ENCODE results near the gene SPO11.

The SPO11 gene, protein sequence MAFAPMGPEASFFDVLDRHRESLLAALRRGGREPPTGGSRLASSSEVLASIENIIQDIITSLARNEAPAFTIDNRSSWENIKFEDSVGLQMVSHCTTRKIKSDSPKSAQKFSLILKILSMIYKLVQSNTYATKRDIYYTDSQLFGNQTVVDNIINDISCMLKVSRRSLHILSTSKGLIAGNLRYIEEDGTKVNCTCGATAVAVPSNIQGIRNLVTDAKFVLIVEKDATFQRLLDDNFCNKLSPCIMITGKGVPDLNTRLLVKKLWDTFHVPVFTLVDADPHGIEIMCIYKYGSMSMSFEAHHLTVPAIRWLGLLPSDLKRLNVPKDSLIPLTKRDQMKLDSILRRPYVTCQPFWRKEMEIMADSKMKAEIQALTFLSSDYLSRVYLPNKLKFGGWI

DNA sequence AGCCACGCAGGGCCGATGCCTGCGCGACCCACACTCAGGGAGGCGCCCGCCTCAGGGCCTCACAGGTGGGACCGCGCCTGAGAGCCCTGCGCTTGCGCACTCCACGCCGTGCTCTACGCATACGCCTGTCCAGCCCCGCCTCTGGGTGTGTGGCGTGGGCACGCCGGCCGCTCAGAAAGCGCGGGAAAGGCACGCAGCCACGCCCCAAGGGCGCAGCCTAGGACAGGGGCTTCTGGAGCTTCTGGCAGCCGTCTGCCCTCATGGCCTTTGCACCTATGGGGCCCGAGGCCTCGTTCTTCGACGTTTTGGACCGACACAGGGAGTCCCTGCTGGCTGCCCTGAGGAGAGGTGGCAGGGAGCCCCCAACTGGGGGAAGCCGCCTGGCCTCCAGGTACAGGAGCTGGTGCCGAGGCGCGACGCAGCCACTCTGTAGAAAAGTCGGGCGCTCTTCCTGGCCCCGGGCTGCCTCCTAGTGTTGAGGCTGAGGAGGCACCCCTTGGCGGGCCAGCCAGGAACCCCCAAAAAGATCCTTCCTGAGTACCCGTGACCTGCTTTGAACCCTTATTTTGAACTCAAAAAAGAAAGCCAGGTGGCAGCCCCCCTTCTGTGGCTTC, at the start of gene SPO11:
TSS of gene SPO11 (plus strand) at position 196 of the 614 bp plus-strand sequence. CDS start at position 261, 65 bp downstream.
- DNase-seq (ENCODE audit: low spot score in 2 of 2) (no peak), ATAC-seq (no peak)
- no peaks in the 10 kb centered on the region for H3K4me1 Mint-ChIP-seq
- no peaks in the 10 kb centered on the region for H3K36me3 Mint-ChIP-seq
- H3K4me3 Mint-ChIP-seq = no peak within 1 kb of the TSS
- no peaks in the 10 kb centered on the region for H3K9me3 Mint-ChIP-seq
- H3K27ac Mint-ChIP-seq = no peak within 1 kb of the TSS

DNA sequence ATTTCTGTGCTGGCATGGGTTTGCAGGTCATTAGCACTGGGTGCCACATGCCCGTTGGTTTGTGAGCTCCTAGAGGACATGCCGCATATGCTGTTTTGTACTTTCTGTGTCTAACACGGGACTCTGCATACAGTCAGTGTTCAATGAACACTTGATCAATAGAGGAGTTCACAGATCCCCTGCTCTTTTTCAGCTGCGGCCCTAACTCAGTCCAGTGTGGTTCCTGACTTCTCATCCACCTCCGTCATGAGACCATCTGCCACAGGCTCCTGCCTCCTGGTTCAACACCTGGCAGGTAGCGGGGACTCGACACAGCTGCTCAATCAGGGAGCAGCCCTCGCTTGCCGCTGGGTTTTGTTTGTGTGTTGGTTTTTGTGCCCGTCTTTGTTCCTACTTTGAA, 49.4 kb upstream of the SPO11 start:
- no peak for DNase-seq (ENCODE audit: low spot score in 2 of 2)
- Mint-ChIP-seq H3K4me1 (no peaks in the 10 kb centered on the region), H3K9me3 (no peaks in the 10 kb centered on the region), H3K27ac (no peak overlapping the region), H3K36me3 (no peaks in the 10 kb centered on the region), H3K4me3 (no peak overlapping the region)
- no peak for ATAC-seq

DNA sequence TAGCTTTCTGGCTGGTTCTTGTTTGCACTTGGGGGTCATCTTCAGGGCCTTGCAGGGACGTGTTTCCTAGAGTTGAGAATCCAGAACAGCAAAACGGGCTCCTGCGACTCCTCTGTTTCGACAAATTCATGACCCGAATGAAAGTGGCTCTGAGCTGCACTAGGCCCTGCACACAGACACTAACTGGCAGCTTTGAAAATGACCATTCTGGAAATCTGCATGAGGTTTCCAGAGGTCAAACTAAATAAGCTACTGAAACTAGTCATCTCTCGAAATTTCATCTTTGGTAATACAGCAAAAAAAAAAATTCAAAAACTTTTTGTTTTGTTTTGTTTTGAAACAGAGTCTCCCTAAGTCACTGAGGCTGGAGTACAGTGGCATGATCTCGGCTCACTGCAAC, 47.7 kb upstream of the SPO11 start:
- Mint-ChIP-seq H3K4me3 (no peak overlapping the region), H3K27ac (no peak overlapping the region), H3K9me3 (no peaks in the 10 kb centered on the region), H3K36me3 (no peaks in the 10 kb centered on the region), H3K4me1 (no peaks in the 10 kb centered on the region)
- DNase-seq (ENCODE audit: low spot score in 2 of 2) (no peak), ATAC-seq (no peak)

DNA sequence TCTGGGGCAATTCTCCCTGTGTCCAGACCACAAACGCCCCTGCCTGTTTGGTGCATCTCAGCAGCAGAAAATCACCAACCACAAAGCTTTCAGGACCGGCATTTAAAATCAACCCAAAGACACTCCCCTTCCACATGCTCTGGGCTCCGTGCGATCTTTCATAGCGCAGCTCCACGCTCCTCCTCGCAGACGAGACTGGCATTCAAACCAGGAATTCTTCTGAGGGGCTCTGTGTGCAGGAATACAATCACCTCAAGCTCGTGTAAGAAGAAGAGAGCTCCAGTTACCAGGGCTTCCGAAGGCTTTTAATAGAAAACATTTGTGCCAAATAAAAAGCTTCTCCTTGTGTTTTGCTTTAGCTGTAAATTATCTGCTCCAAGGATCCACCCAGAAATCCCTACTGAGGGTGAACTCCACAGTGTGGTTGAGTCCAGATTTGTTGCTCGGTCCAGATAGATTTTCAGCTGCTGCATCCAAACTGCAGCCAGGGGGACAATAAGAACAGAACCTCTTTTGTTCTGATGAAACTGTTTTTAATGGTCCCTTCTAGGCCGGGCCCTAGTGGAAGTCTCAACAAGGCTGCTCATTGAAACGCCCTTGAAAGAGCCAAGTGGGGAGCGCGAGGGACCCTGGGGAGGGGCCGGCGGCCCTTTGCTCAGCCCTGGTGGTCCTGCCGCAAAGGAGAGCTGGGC, 46.8 kb upstream of the SPO11 start:
- no peaks in the 10 kb centered on the region for H3K9me3 Mint-ChIP-seq
- DNase-seq (ENCODE audit: low spot score in 2 of 2) (no peak), ATAC-seq (no peak)
- no peak overlapping the region for H3K27ac Mint-ChIP-seq
- H3K4me3 Mint-ChIP-seq = no peak overlapping the region
- no peaks in the 10 kb centered on the region for H3K36me3 Mint-ChIP-seq
- H3K4me1 Mint-ChIP-seq = no peaks in the 10 kb centered on the region

DNA sequence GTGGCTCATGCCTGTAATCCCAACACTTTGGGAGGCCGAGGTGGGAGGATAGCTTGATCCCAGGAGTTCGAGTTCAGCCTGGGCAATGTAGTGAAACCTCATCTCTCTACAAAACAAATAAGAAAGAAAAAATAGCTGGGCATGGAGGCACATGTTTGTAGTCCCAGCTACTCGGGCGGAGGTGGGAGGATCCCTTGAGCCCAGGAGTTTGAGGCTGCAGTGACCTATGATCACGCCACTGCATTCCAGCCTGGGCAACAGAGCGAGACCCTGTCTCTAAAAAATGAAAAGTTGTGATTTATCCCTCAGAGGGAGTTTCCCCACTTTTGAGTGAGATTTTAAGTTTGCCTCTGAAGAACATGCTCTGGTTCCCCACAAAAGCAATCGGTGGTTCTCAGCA, 45.7 kb upstream of the SPO11 start:
- no peak for ATAC-seq
- no peak overlapping the region for H3K27ac Mint-ChIP-seq
- no peak overlapping the region for H3K4me3 Mint-ChIP-seq
- H3K9me3 Mint-ChIP-seq = no peaks in the 10 kb centered on the region
- no peaks in the 10 kb centered on the region for H3K36me3 Mint-ChIP-seq
- no peak for DNase-seq (ENCODE audit: low spot score in 2 of 2)
- H3K4me1 Mint-ChIP-seq = no peaks in the 10 kb centered on the region

DNA sequence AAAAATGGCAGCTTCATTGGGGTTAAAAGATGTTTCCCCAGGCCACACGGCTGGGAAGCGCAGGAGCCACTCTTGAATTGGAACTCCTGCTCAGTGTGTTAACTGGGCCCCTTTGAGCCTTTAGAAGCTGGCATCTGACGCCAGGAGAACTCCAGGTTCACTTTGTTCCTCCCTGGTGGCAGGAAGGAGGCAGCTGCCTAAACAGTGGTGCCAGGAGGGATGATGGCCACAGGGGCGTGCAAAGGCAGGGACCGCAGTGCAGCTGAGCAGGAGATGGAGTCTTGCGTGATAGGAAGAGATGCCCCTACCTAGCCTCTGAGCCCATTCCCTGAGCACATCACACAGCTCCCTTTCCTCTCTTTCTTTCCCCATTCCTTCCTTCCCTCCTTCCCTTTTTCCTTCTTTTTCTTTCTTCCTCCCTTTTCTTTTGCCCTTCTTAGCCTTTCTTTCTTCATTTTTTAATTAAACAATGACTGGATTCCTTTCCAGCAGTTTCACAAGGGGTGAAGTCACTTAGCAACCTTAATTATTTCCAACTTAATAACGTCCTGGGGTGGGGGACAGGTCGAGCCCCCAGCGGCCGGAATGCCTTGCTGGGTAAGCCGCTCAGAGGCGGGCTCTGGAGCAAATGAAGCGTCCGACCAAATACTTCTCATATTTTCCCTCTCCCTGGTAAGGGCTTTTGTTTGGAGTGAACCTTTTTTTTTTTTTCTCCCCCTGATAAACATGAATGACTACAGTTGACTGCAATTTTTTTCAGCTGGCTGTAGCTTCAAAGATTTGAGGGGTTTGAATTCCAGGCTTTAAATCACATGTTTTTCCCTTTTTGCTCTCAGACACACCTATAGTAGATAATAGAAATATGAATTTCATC, 42.4 kb upstream of the SPO11 start:
- Mint-ChIP-seq H3K27ac (no peak overlapping the region), H3K4me1 (no peaks in the 10 kb centered on the region), H3K36me3 (no peaks in the 10 kb centered on the region), H3K4me3 (no peak overlapping the region), H3K9me3 (no peaks in the 10 kb centered on the region)
- DNase-seq (ENCODE audit: low spot score in 2 of 2) (no peak), ATAC-seq (no peak)

DNA sequence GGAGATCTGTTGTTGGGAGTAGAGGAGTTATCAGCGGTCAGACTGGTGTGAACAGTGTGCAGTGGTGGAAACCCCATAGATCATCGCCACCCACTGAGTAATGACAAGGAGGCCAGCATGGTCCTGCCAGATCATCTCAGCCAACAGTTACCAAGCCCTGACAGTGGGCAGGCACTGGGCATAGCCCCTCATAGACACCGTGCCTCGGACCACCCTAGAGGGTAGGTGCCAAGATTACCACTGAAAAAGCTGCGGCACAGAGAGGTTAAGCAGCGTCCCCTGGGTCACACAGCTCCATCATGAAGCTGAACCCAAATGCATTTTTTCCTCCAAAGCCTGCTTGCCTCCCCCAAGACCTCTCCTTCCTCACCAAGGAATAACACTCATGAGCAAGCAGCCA, 41.7 kb upstream of the SPO11 start:
- no peak for DNase-seq (ENCODE audit: low spot score in 2 of 2)
- Mint-ChIP-seq H3K4me1 (no peaks in the 10 kb centered on the region), H3K36me3 (no peaks in the 10 kb centered on the region), H3K4me3 (no peak overlapping the region), H3K27ac (no peak overlapping the region), H3K9me3 (no peaks in the 10 kb centered on the region)
- no peak for ATAC-seq

DNA sequence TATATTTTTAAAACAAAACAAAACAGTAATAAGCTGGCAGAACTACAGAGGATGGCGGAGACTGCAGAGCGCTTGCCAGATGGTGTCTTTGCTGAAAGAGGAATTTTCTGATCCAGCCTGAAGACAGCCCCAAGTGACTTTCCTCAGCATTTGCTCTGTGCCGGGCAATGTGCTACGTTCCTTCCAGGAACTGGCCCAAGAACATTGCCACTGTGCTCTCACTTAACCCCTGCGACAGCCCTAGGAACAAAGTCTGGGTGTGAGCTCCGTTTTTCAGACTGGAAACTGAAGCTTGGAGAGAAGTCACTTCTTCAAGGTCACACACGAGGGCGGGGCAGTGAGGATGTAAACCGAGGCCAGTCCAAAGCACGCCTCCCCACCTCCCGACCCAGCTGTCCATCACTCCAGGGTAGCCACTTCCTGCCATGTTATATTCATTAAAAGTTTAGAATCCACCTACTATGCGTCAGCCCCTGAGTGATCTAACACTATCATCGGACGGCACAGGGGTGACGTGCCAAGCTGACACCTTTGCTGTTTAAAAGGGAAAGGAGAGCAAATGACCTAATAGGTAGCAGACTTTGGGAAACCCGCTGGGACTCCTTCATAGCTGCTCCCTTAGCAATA, 40.8 kb upstream of the SPO11 start:
- ATAC-seq = no peak
- Mint-ChIP-seq H3K4me3 (no peak overlapping the region), H3K9me3 (no peaks in the 10 kb centered on the region), H3K36me3 (no peaks in the 10 kb centered on the region), H3K27ac (no peak overlapping the region), H3K4me1 (no peaks in the 10 kb centered on the region)
- DNase-seq (ENCODE audit: low spot score in 2 of 2) = no peak

DNA sequence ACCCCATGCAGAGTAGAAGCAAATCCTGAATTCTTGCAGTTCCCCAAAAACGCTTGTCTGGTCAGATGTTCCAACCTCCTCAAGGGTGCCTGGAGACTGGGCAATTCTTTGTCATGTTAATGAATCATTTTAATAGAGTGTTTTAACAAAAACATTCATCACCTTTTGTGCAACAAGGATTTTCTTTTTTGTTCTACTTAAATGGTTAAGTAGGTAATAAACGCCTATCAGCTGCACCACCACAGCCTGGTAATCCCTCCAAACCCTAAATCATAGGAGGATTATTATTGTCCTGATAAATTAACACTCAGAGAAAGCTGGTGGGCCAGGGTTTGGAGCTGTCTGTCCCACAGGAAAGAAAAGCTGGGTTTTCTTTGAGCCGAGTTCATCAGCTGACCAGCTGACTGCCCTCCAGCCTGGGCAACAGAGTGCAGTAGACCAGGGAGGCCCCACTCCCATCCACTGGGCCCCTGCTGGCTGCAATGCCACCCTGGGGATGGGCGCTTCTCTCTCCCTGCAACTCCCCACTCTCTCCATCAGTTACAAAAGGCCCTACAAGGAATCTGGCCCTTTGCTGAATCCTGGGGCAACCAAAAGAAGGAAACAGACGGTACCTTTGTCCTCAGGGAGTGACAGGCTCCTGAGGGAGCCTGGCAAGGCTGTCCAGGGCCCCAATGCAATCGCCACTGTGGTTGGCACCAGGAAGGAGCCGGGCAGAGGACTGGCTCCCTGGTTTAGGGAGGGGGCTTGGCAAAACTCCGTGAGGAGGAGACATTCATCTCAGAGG, 40.0 kb upstream of the SPO11 start:
- H3K4me3 Mint-ChIP-seq = no peak overlapping the region
- no peak for ATAC-seq
- no peaks in the 10 kb centered on the region for H3K36me3 Mint-ChIP-seq
- H3K4me1 Mint-ChIP-seq = no peaks in the 10 kb centered on the region
- H3K9me3 Mint-ChIP-seq = no peaks in the 10 kb centered on the region
- no peak overlapping the region for H3K27ac Mint-ChIP-seq
- no peak for DNase-seq (ENCODE audit: low spot score in 2 of 2)

DNA sequence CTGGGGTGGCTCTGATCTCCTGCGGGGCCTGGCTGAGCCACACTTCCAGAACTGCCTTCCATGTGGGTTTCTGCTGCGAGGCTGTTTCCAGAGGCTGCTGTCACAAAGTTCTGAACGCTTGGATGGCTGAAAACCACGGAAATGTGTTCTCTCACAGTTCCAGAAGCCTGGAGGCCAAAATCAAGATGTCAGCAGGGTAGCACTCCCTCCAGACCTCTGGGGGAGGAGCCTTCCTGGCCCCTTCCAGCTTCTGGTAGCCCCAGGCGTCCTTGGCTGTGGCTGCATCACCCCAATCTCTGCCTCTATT, 39.5 kb upstream of the SPO11 start:
- Mint-ChIP-seq H3K36me3 (no peaks in the 10 kb centered on the region), H3K4me1 (no peaks in the 10 kb centered on the region), H3K27ac (no peak overlapping the region), H3K4me3 (no peak overlapping the region), H3K9me3 (no peaks in the 10 kb centered on the region)
- no peak for ATAC-seq
- no peak for DNase-seq (ENCODE audit: low spot score in 2 of 2)

DNA sequence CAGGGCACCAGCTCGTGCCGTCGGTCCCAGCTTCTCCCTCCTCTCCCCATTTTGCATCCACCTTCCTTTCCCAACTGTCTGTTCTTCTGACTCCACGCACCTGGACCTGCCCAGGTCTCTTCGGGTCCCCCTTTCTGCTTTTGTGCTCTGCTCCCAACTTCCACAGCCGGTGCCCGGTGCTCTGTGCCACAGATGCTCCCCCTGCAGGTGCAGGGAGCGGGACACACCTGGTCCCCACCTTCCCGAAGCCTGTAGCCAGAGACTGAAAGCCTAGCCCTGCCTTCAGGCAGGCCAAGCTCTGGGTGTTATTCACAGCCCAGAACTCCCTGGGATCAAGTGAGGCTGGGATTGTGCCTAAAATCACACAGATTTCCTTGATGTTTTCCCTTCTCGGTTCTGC, 38.6 kb upstream of the SPO11 start:
- H3K36me3 Mint-ChIP-seq = no peaks in the 10 kb centered on the region
- no peaks in the 10 kb centered on the region for H3K9me3 Mint-ChIP-seq
- ATAC-seq (no peak), DNase-seq (ENCODE audit: low spot score in 2 of 2) (no peak)
- no peak overlapping the region for H3K4me3 Mint-ChIP-seq
- H3K4me1 Mint-ChIP-seq = no peaks in the 10 kb centered on the region
- no peak overlapping the region for H3K27ac Mint-ChIP-seq

DNA sequence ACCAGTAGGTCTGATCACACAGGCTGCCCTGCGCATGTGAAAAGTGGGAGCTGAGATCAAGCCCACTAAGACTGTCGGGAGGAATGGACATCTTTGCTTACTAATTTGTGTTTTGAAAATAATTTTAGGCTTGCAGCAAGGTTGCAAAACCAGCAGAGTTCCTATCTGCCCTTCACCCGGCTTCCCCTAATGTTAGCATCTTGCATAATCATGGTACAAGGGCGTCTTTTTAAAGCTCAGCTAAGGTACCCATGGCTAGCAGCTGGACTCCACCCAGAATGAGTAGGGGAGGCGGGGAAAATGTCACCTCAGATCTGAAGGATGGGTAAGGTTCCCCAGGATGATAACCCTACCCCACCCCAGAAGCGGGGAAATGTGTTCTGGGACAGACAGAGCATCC, 37.9 kb upstream of the SPO11 start:
- ATAC-seq = no peak
- H3K27ac Mint-ChIP-seq = no peak overlapping the region
- no peaks in the 10 kb centered on the region for H3K9me3 Mint-ChIP-seq
- no peaks in the 10 kb centered on the region for H3K36me3 Mint-ChIP-seq
- H3K4me3 Mint-ChIP-seq = no peak overlapping the region
- DNase-seq (ENCODE audit: low spot score in 2 of 2) = no peak
- no peaks in the 10 kb centered on the region for H3K4me1 Mint-ChIP-seq

DNA sequence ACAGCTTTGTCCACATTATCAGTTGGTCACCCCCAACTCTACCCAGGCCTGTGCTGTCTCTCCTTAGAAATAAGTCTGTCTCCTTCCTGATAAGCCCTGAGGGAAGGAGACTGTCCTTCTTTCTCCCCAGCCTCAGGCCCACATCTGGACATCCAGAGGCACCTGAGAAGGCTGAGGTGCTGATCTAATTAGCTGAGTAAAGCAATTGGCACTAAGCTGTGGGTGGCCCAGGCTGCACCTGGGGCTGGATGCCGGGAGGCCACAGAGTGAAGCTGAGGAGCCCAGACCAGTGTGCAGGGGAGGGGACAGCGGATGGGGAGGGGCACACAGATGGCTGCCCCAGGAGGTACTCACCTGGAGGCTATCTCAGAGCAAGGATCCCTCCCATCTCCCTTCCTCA, 37.0 kb upstream of the SPO11 start:
- no peak overlapping the region for H3K27ac Mint-ChIP-seq
- no peak for DNase-seq (ENCODE audit: low spot score in 2 of 2)

DNA sequence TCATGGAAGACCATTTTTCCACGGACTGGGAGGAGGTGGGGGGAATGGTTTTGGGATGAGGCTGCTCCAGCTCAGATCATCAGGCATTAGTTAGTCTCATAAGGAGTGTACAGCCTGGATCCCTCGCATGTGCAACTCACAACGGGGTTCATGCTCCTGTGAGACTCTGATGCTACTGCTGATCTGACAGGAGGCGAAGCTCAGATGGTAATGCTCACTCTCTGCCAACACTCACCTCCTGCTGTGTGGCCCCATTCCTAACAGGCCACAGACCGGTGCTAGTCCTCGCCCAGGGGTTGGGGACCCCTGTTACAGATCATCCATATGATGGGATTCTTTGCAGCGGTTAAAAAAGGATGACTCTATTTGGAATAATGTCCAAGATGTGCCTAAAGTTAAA, 35.6 kb upstream of the SPO11 start:
- no peaks in the 10 kb centered on the region for H3K4me1 Mint-ChIP-seq
- no peak overlapping the region for H3K4me3 Mint-ChIP-seq
- no peak for ATAC-seq
- H3K36me3 Mint-ChIP-seq = no peaks in the 10 kb centered on the region
- H3K9me3 Mint-ChIP-seq = no peaks in the 10 kb centered on the region
- no peak for DNase-seq (ENCODE audit: low spot score in 2 of 2)
- no peak overlapping the region for H3K27ac Mint-ChIP-seq

More for the DNA sequence above, 37.0 kb upstream of the SPO11 start:
- Mint-ChIP-seq H3K4me3 (no peak overlapping the region), H3K4me1 (no peaks in the 10 kb centered on the region), H3K9me3 (no peaks in the 10 kb centered on the region), H3K36me3 (no peaks in the 10 kb centered on the region)
- ATAC-seq = no peak
